ENCODE results near the gene ALG1L2.
"Not testable (repeated sequence)": the region's sequence is repeated elsewhere in the genome, so short reads cannot be mapped to it uniquely, and the experiment has no call there.

Gene ALG1L2

GRCh38 chr3:130081351-130081881, at the start of gene ALG1L2:
Gene ALG1L2 (plus strand): TSS chr3:130081831. CDS start chr3:130082017, 186 bp downstream.
- no peak for DNase-seq (ENCODE audit: low spot score)

GRCh38 chr3:130037126-130037815, 44.4 kb upstream of the ALG1L2 start:
- not testable (repeated sequence) for DNase-seq (ENCODE audit: low spot score)

- DNase-seq (ENCODE audit: low spot score): not testable (repeated sequence)
Observed at GRCh38 chr3:130042736-130043135, 38.9 kb upstream of the ALG1L2 start.

GRCh38 chr3:130043658-130044057, 38.0 kb upstream of the ALG1L2 start:
- DNase-seq (ENCODE audit: low spot score): not testable (repeated sequence)

GRCh38 chr3:130044370-130044769, 37.3 kb upstream of the ALG1L2 start:
- no peak for DNase-seq (ENCODE audit: low spot score)

- no peak for DNase-seq (ENCODE audit: low spot score)
Observed at GRCh38 chr3:130048726-130049125, 32.9 kb upstream of the ALG1L2 start.

- not testable (repeated sequence) for DNase-seq (ENCODE audit: low spot score)
Observed at GRCh38 chr3:130052366-130052765, 29.3 kb upstream of the ALG1L2 start.

GRCh38 chr3:130052965-130053364, 28.7 kb upstream of the ALG1L2 start:
- DNase-seq (ENCODE audit: low spot score): not testable (repeated sequence)

GRCh38 chr3:130057536-130058266, 23.9 kb upstream of the ALG1L2 start:
- DNase-seq (ENCODE audit: low spot score): not testable (repeated sequence)

GRCh38 chr3:130058267-130058657, 23.4 kb upstream of the ALG1L2 start:
- DNase-seq (ENCODE audit: low spot score): not testable (repeated sequence)

GRCh38 chr3:130058716-130059115, 22.9 kb upstream of the ALG1L2 start:
- DNase-seq (ENCODE audit: low spot score): not testable (repeated sequence)

GRCh38 chr3:130059162-130059561, 22.5 kb upstream of the ALG1L2 start:
- DNase-seq (ENCODE audit: low spot score): not testable (repeated sequence)

- DNase-seq (ENCODE audit: low spot score): no peak
Observed at GRCh38 chr3:130073582-130073981, 8.0 kb upstream of the ALG1L2 start.

GRCh38 chr3:130077636-130078035, 4.0 kb upstream of the ALG1L2 start:
- DNase-seq (ENCODE audit: low spot score): no peak

- not testable (repeated sequence) for DNase-seq (ENCODE audit: low spot score)
Observed at GRCh38 chr3:130083363-130084090, 1.9 kb downstream of the ALG1L2 start.

- DNase-seq (ENCODE audit: low spot score): no peak
Observed at GRCh38 chr3:130084436-130084980, 2.9 kb downstream of the ALG1L2 start.

GRCh38 chr3:130085881-130086280, 4.2 kb downstream of the ALG1L2 start:
- DNase-seq (ENCODE audit: low spot score): no peak

GRCh38 chr3:130086628-130087027, 5.0 kb downstream of the ALG1L2 start:
- not testable (repeated sequence) for DNase-seq (ENCODE audit: low spot score)

- DNase-seq (ENCODE audit: low spot score): no peak
Observed at GRCh38 chr3:130088061-130088460, 6.4 kb downstream of the ALG1L2 start.

GRCh38 chr3:130090681-130091080, 9.1 kb downstream of the ALG1L2 start:
- DNase-seq (ENCODE audit: low spot score): not testable (repeated sequence)

- DNase-seq (ENCODE audit: low spot score): no peak
Observed at GRCh38 chr3:130091958-130092357, 10.3 kb downstream of the ALG1L2 start.

GRCh38 chr3:130093741-130094391, 12.2 kb downstream of the ALG1L2 start:
- no peak for DNase-seq (ENCODE audit: low spot score)

All from COLO829 (cell line).